Daoy (cell line): Measurements from ENCODE around the gene KCNJ12. TPM values are rescaled to one million over a fixed set of nuclear protein-coding genes. Genes with fewer than 3 reads are reported as not detected.
A peak's percentile ranks its signal among the peaks of the same experiment; 100 is the strongest.

Experiments used
- DNase-seq: peaks from one replicate; pipeline ENCODE4 v3.0.0-alpha.2; 2015; ENCODE audit warnings: low read depth
- total RNA-seq: library from RNA; depleted of rRNA; stranded (reverse); fragments of >200 nt; shearing (Covaris generic); gene quantifications from 2 replicates; pipeline ENCODE4 v1.2.3, GENCODE V29; 2014

KCNJ12 gene
- total RNA-seq, 1 experiment from 2014 or later, result 2.9 TPM

- peak; percentile 41 for DNase-seq
These were observed 7.5 kb upstream of the KCNJ12 start for GRCh38 chr17:21368545-21369246.

GRCh38 chr17:21369395-21369794, 6.8 kb upstream of the KCNJ12 start:
- DNase-seq, result no peak

GRCh38 chr17:21370430-21370829, 5.7 kb upstream of the KCNJ12 start:
- no peak for DNase-seq

- no peak for DNase-seq
These were observed 4.6 kb upstream of the KCNJ12 start for GRCh38 chr17:21371511-21372081.

GRCh38 chr17:21372256-21372954, 3.8 kb upstream of the KCNJ12 start:
- DNase-seq, result no peak

GRCh38 chr17:21373036-21373435, 3.1 kb upstream of the KCNJ12 start:
- no peak for DNase-seq

- DNase-seq, result no peak
These were observed 2.3 kb upstream of the KCNJ12 start for GRCh38 chr17:21373696-21374440.

- DNase-seq, result peak; percentile 72
These were observed 1.6 kb upstream of the KCNJ12 start for GRCh38 chr17:21374441-21375161.

- no peak for DNase-seq
These were observed 996 bp upstream of the KCNJ12 start for GRCh38 chr17:21375162-21375560.

- no peak for DNase-seq
These were observed 438 bp upstream of the KCNJ12 start for GRCh38 chr17:21375757-21376080.

- DNase-seq, result peak; percentile 62
These were observed 868 bp downstream of the KCNJ12 start for GRCh38 chr17:21376759-21377690.

- no peak for DNase-seq
These were observed 1.7 kb downstream of the KCNJ12 start for GRCh38 chr17:21377705-21378396.

GRCh38 chr17:21378553-21378952, 2.4 kb downstream of the KCNJ12 start:
- DNase-seq, result no peak

- no peak for DNase-seq
These were observed 3.0 kb downstream of the KCNJ12 start for GRCh38 chr17:21379080-21379711.

GRCh38 chr17:21380659-21381058, 4.5 kb downstream of the KCNJ12 start:
- DNase-seq, result no peak

GRCh38 chr17:21381076-21381706, 5.0 kb downstream of the KCNJ12 start:
- DNase-seq, result no peak

- no peak for DNase-seq
These were observed 6.7 kb downstream of the KCNJ12 start for GRCh38 chr17:21382560-21383495.

GRCh38 chr17:21385281-21385845, 9.2 kb downstream of the KCNJ12 start:
- no peak for DNase-seq
